ENCODE results near the gene CYLC2. TPM values are rescaled to one million over a fixed set of nuclear protein-coding genes. Genes with fewer than 3 reads are reported as not detected.

Gene CYLC2, protein sequence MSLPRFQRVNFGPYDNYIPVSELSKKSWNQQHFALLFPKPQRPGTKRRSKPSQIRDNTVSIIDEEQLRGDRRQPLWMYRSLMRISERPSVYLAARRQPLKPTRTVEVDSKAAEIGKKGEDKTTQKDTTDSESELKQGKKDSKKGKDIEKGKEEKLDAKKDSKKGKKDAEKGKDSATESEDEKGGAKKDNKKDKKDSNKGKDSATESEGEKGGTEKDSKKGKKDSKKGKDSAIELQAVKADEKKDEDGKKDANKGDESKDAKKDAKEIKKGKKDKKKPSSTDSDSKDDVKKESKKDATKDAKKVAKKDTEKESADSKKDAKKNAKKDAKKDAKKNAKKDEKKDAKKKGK
- polyA plus RNA-seq (2013), result not detected

- H3K9me3 ChIP-seq (ENCODE audit: control extremely low read depth in 1 of 5, control insufficient read depth in 4 of 5, insufficient read depth in 2 of 5, low read depth in 1 of 5, low read length in 4 of 5), result no peaks in the 10 kb centered on the region
- ChIA-PET CTCF (interaction anchor here (0.6 to 1.2 kb wide), 2 partner anchors 14 to 339 kb away, joined by 3 to 4 read pairs; no protein-coding TSS in a partner anchor), POLR2A (no interaction called here)
- no peak within 1 kb of the TSS for H3K27ac ChIP-seq (ENCODE audit: insufficient read depth in 1 of 2, low read depth in 1 of 2, low read length in 2 of 2, poor library complexity in 1 of 2, severe bottlenecking in 2 of 2)
- DNase-seq, result no peak
- H3K4me3 ChIP-seq (ENCODE audit: control insufficient read depth in 1 of 7, extremely low read depth in 1 of 7, insufficient read depth in 4 of 7, low read depth in 2 of 7, low read length in 6 of 7), result no peak within 1 kb of the TSS
- no peaks in the 10 kb centered on the region for H3K27me3 ChIP-seq (replicated peaks in 2 of 5; ENCODE audit: control insufficient read depth in 4 of 5, insufficient read depth in 5 of 5, low read length in 4 of 5)
- no peaks in the 10 kb centered on the region for H3K36me3 ChIP-seq (ENCODE audit: control insufficient read depth in 4 of 4, insufficient read depth in 4 of 4, low read length in 3 of 4)
- H3K4me1 ChIP-seq (ENCODE audit: control extremely low read depth in 1 of 4, control insufficient read depth in 4 of 4, insufficient read depth in 4 of 4, low read length in 3 of 4), result no peaks in the 10 kb centered on the region
Observed at GRCh38 chr9:102995033-102995432, at the start of gene CYLC2. Gene CYLC2 (plus strand): TSS chr9:102995333. CDS start chr9:102995381, 48 bp downstream.

DNA sequence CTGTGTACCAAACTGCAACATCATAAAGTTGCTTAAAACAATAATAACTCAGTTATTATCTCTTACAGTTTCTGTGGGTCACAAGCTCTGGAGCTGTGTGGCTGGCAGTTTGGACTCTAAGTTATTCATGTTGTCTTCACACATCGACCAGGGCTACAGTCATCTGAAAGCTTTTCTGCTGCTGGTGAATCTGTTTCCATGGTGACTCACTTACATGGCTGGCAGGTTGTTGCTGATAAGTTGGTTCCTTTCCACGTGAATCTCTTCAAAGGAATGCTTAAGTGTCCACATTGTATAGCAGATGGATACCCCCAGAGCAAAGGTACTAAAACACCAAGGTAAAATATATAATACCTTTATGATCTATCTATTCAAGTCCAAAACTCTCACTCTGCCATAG, 44.8 kb upstream of the CYLC2 start:
- Histone ChIP-seq H3K27ac (ENCODE audit: insufficient read depth in 1 of 2, low read depth in 1 of 2, low read length in 2 of 2, poor library complexity in 1 of 2, severe bottlenecking in 2 of 2) (no peak overlapping the region), H3K9me3 (ENCODE audit: control extremely low read depth in 1 of 5, control insufficient read depth in 4 of 5, insufficient read depth in 2 of 5, low read depth in 1 of 5, low read length in 4 of 5) (no peaks in the 10 kb centered on the region), H3K4me3 (ENCODE audit: control insufficient read depth in 1 of 7, extremely low read depth in 1 of 7, insufficient read depth in 4 of 7, low read depth in 2 of 7, low read length in 6 of 7) (no peak overlapping the region), H3K36me3 (ENCODE audit: control insufficient read depth in 4 of 4, insufficient read depth in 4 of 4, low read length in 3 of 4) (no peaks in the 10 kb centered on the region), H3K4me1 (ENCODE audit: control extremely low read depth in 1 of 4, control insufficient read depth in 4 of 4, insufficient read depth in 4 of 4, low read length in 3 of 4) (no peaks in the 10 kb centered on the region), H3K27me3 (replicated peaks in 2 of 5; ENCODE audit: control insufficient read depth in 4 of 5, insufficient read depth in 5 of 5, low read length in 4 of 5) (no peaks in the 10 kb centered on the region)
- no peak for DNase-seq
- 92% methylated on average over 1 of the region's 2 CpGs for WGBS (ENCODE audit: insufficient coverage)
- ChIA-PET CTCF (no interaction called here), POLR2A (no interaction called here)

GRCh38 chr9:102966999-102967398, 28.1 kb upstream of the CYLC2 start:
- no peaks in the 10 kb centered on the region for H3K27me3 ChIP-seq (replicated peaks in 2 of 5; ENCODE audit: control insufficient read depth in 4 of 5, insufficient read depth in 5 of 5, low read length in 4 of 5)
- CTCF ChIA-PET, result no interaction called here
- POLR2A ChIA-PET, result no interaction called here
- 97% methylated on average over 7 of the region's 7 CpGs for WGBS (ENCODE audit: insufficient coverage)
- no peaks in the 10 kb centered on the region for H3K36me3 ChIP-seq (ENCODE audit: control insufficient read depth in 4 of 4, insufficient read depth in 4 of 4, low read length in 3 of 4)
- DNase-seq, result no peak
- H3K9me3 ChIP-seq (ENCODE audit: control extremely low read depth in 1 of 5, control insufficient read depth in 4 of 5, insufficient read depth in 2 of 5, low read depth in 1 of 5, low read length in 4 of 5), result peaks cover 0 to 10% (median 2%) of the 10 kb centered on the region in 5 experiments
- H3K27ac ChIP-seq (ENCODE audit: insufficient read depth in 1 of 2, low read depth in 1 of 2, low read length in 2 of 2, poor library complexity in 1 of 2, severe bottlenecking in 2 of 2), result no peak overlapping the region
- no peaks in the 10 kb centered on the region for H3K4me1 ChIP-seq (ENCODE audit: control extremely low read depth in 1 of 4, control insufficient read depth in 4 of 4, insufficient read depth in 4 of 4, low read length in 3 of 4)
- H3K4me3 ChIP-seq (ENCODE audit: control insufficient read depth in 1 of 7, extremely low read depth in 1 of 7, insufficient read depth in 4 of 7, low read depth in 2 of 7, low read length in 6 of 7), result no peak overlapping the region

GRCh38 chr9:102967979-102968378, 27.2 kb upstream of the CYLC2 start:
- Histone ChIP-seq H3K27me3 (replicated peaks in 2 of 5; ENCODE audit: control insufficient read depth in 4 of 5, insufficient read depth in 5 of 5, low read length in 4 of 5) (no peaks in the 10 kb centered on the region), H3K9me3 (ENCODE audit: control extremely low read depth in 1 of 5, control insufficient read depth in 4 of 5, insufficient read depth in 2 of 5, low read depth in 1 of 5, low read length in 4 of 5) (peaks cover 0 to 10% (median 2%) of the 10 kb centered on the region in 5 experiments), H3K4me3 (ENCODE audit: control insufficient read depth in 1 of 7, extremely low read depth in 1 of 7, insufficient read depth in 4 of 7, low read depth in 2 of 7, low read length in 6 of 7) (no peak overlapping the region), H3K36me3 (ENCODE audit: control insufficient read depth in 4 of 4, insufficient read depth in 4 of 4, low read length in 3 of 4) (no peaks in the 10 kb centered on the region), H3K27ac (ENCODE audit: insufficient read depth in 1 of 2, low read depth in 1 of 2, low read length in 2 of 2, poor library complexity in 1 of 2, severe bottlenecking in 2 of 2) (no peak overlapping the region), H3K4me1 (ENCODE audit: control extremely low read depth in 1 of 4, control insufficient read depth in 4 of 4, insufficient read depth in 4 of 4, low read length in 3 of 4) (no peaks in the 10 kb centered on the region)
- POLR2A ChIA-PET, result no interaction called here
- WGBS (ENCODE audit: insufficient coverage), result 83% methylated on average over 1 of the region's 2 CpGs
- CTCF ChIA-PET, result no interaction called here
- no peak for DNase-seq

DNA sequence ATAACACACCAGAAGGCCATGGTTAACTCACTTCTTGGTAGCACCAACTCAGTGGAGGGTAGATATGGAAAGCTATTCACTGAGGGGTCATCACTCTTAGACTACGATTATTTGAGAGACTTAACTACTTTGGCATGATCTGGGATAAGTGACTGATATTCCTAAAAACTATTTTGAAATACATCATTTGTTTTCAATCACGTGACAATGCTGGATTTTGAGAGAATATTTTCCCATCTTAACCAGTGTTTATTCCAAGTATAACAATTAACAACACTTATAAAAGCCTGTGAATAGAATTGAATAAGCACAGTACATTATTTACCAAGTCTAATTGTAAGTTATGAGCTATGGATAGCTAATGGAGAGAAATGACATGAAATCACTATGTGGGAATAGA, 22.4 kb upstream of the CYLC2 start:
- H3K27me3 ChIP-seq (replicated peaks in 2 of 5; ENCODE audit: control insufficient read depth in 4 of 5, insufficient read depth in 5 of 5, low read length in 4 of 5), result no peaks in the 10 kb centered on the region
- POLR2A ChIA-PET, result no interaction called here

GRCh38 chr9:102974530-102974929, 20.6 kb upstream of the CYLC2 start:
- Histone ChIP-seq H3K27ac (ENCODE audit: insufficient read depth in 1 of 2, low read depth in 1 of 2, low read length in 2 of 2, poor library complexity in 1 of 2, severe bottlenecking in 2 of 2) (no peak overlapping the region), H3K9me3 (ENCODE audit: control extremely low read depth in 1 of 5, control insufficient read depth in 4 of 5, insufficient read depth in 2 of 5, low read depth in 1 of 5, low read length in 4 of 5) (peaks cover 0 to 10% (median 2%) of the 10 kb centered on the region in 5 experiments), H3K4me3 (ENCODE audit: control insufficient read depth in 1 of 7, extremely low read depth in 1 of 7, insufficient read depth in 4 of 7, low read depth in 2 of 7, low read length in 6 of 7) (no peak overlapping the region), H3K4me1 (ENCODE audit: control extremely low read depth in 1 of 4, control insufficient read depth in 4 of 4, insufficient read depth in 4 of 4, low read length in 3 of 4) (no peaks in the 10 kb centered on the region), H3K27me3 (replicated peaks in 2 of 5; ENCODE audit: control insufficient read depth in 4 of 5, insufficient read depth in 5 of 5, low read length in 4 of 5) (no peaks in the 10 kb centered on the region), H3K36me3 (ENCODE audit: control insufficient read depth in 4 of 4, insufficient read depth in 4 of 4, low read length in 3 of 4) (no peaks in the 10 kb centered on the region)
- ChIA-PET POLR2A (no interaction called here), CTCF (no interaction called here)
- DNase-seq, result no peak
- WGBS (ENCODE audit: insufficient coverage), result 88% methylated on average over 1 of the region's 1 CpG

More for the DNA sequence above, 22.4 kb upstream of the CYLC2 start:
- no peaks in the 10 kb centered on the region for H3K36me3 ChIP-seq (ENCODE audit: control insufficient read depth in 4 of 4, insufficient read depth in 4 of 4, low read length in 3 of 4)
- WGBS (ENCODE audit: insufficient coverage), result no CpG with 5 or more reads among the region's 2 CpGs
- H3K4me1 ChIP-seq (ENCODE audit: control extremely low read depth in 1 of 4, control insufficient read depth in 4 of 4, insufficient read depth in 4 of 4, low read length in 3 of 4), result no peaks in the 10 kb centered on the region
- DNase-seq, result no peak
- H3K4me3 ChIP-seq (ENCODE audit: control insufficient read depth in 1 of 7, extremely low read depth in 1 of 7, insufficient read depth in 4 of 7, low read depth in 2 of 7, low read length in 6 of 7), result no peak overlapping the region
- peaks cover 0 to 10% (median 2%) of the 10 kb centered on the region in 5 experiments for H3K9me3 ChIP-seq (ENCODE audit: control extremely low read depth in 1 of 5, control insufficient read depth in 4 of 5, insufficient read depth in 2 of 5, low read depth in 1 of 5, low read length in 4 of 5)
- H3K27ac ChIP-seq (ENCODE audit: insufficient read depth in 1 of 2, low read depth in 1 of 2, low read length in 2 of 2, poor library complexity in 1 of 2, severe bottlenecking in 2 of 2), result no peak overlapping the region
- CTCF ChIA-PET, result no interaction called here

DNA sequence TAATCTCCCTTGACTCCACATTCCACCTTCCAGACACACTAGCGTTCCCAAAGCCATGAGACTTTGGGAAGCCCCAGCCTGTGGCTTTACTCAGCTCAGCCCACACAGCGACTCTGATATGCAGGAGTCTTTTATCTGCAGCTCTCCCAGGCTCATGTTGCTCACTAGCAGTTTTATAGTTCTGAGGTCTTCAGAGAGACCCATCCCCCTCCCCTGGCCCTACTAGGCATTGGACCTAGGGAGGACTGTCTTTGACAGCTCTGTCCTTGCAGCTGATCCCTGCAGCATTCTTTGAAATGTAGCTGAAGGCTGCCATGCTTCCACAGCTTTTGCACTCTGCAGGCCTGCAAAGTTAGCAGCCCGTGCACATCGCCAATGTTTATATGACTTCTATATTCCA, 19.9 kb upstream of the CYLC2 start:
- WGBS (ENCODE audit: insufficient coverage), result 85% methylated on average over 4 of the region's 4 CpGs
- POLR2A ChIA-PET, result no interaction called here

More for the DNA sequence above, 19.9 kb upstream of the CYLC2 start:
- Histone ChIP-seq H3K4me3 (ENCODE audit: control insufficient read depth in 1 of 7, extremely low read depth in 1 of 7, insufficient read depth in 4 of 7, low read depth in 2 of 7, low read length in 6 of 7) (no peak overlapping the region), H3K9me3 (ENCODE audit: control extremely low read depth in 1 of 5, control insufficient read depth in 4 of 5, insufficient read depth in 2 of 5, low read depth in 1 of 5, low read length in 4 of 5) (peaks cover 0 to 9% (median 2%) of the 10 kb centered on the region in 5 experiments), H3K4me1 (ENCODE audit: control extremely low read depth in 1 of 4, control insufficient read depth in 4 of 4, insufficient read depth in 4 of 4, low read length in 3 of 4) (no peaks in the 10 kb centered on the region), H3K27ac (ENCODE audit: insufficient read depth in 1 of 2, low read depth in 1 of 2, low read length in 2 of 2, poor library complexity in 1 of 2, severe bottlenecking in 2 of 2) (no peak overlapping the region), H3K36me3 (ENCODE audit: control insufficient read depth in 4 of 4, insufficient read depth in 4 of 4, low read length in 3 of 4) (no peaks in the 10 kb centered on the region), H3K27me3 (replicated peaks in 2 of 5; ENCODE audit: control insufficient read depth in 4 of 5, insufficient read depth in 5 of 5, low read length in 4 of 5) (no peaks in the 10 kb centered on the region)
- no peak for DNase-seq
- CTCF ChIA-PET, result interaction anchor here (0.9 kb wide), 1 partner anchor 13 kb away, joined by 3 read pairs; no protein-coding TSS in a partner anchor

Measured in common myeloid progenitor, CD34-positive (primary cell).